HG03045 (cell line): ENCODE data around the gene APOE.

ENCODE experiments used
- ATAC-seq: cut with Tn5 transposase; IDR thresholded peaks from one replicate; pipeline ENCODE4 v1.9.1; 2021; ENCODE audit warnings: mild to moderate bottlenecking, moderate library complexity; ENCODE audit not compliant: unreplicated experiment

Gene APOE

DNA sequence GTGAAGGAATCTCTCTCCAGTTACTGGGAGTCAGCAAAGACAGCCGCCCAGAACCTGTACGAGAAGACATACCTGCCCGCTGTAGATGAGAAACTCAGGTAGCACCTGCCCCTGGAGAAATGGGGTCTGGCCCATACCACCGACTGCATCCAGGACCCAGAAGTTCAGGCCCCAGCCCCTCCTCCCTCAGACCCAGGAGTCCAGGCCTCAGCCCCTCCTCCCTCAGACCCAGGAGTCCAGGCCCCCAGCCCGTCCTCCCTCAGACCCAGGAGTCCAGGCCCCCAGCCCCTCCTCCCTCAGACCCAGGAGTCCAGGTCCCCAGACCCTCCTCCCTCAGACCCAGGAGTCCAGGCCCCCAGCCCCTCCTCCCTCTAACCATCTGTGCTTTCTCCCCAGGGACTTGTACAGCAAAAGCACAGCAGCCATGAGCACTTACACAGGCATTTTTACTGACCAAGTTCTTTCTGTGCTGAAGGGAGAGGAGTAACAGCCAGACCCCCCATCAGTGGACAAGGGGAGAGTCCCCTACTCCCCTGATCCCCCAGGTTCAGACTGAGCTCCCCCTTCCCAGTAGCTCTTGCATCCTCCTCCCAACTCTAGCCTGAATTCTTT lies 43.3 kb downstream of the APOE start:
- ATAC-seq, result no peak

DNA sequence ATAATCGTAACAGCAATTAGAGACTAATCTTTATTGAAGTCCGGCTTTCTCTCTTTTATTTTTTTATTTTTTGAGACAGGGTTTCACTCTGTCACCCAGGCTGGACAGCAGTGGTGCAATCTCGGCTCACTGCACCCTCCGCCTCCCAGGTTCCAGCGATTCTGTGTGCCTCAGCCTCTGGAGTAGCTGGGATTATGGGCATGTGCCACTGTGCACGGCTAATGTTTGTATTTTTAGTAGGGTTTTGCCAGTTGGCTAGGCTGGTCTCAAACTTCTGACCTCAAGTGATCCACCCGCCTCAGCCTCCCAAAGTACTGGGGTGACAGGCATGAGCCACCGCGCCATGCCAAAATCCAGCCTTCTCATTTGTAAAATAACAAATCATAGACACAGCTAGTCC lies 44.0 kb downstream of the APOE start:
- no peak for ATAC-seq

DNA sequence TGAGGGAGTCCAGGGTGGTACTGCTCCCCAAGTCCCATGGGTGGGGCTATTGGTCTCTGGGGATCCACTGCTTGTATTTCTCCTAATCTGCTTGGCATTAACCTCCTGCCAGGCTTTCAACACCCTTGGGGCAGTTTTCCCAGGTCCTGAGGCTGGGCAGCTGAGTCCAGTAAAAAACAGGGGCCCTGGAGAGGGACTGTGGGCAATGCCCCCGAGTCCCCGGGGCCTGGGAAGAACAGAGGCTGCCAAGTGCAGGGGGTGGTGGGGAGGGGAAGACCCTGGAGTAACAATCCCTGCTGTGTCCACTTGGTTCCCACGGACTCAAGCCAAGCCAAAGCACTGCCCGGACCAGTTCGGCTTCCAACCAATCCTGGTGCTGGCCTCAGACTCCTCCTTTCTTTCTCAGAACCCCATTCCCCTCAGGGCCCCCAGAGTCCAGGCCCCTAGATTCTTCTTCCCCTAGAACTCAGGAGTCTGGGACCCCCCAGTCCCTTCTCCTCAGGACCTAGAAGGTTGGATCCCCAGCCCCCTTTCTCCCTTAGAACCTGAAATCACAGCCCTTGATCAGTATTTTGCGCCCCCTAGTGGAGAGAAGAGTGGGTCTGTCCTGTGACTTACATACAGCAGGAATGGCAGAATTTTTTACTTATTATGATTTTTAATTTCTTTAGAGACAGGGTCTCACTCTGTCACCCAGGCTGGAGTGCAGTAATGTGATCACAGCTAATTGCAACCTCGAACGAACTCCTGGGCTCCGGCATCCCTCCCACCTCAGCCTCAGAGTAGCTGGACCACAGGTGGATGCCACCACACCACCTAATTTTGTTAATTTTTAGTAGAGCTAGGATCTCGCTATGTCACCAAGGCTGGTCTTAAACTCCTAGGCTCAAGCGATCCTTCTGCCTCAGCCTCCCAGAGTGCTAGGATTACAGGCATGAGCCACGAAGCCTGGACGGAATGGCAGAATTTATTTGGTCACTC lies 45.9 kb downstream of the APOE start:
- ATAC-seq, result no peak

DNA sequence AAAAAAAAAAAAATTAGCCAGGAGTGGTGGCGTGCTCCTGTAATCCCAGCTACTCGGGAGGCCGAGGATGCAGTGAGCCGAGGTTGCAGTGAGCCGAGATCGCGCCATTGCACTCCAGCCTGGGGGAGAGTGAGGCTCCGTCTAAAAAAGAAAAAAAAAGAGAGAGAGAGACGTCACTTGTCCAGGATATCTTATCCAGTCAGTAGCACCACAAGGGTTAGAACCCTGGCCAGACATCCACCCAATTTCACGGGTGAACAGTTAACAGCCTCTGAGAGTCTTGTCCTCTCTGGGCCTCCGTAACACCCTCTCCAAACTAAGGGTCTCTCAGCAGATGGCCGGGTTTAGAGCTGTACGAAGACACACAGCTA lies 48.7 kb downstream of the APOE start:
- no peak for ATAC-seq

DNA sequence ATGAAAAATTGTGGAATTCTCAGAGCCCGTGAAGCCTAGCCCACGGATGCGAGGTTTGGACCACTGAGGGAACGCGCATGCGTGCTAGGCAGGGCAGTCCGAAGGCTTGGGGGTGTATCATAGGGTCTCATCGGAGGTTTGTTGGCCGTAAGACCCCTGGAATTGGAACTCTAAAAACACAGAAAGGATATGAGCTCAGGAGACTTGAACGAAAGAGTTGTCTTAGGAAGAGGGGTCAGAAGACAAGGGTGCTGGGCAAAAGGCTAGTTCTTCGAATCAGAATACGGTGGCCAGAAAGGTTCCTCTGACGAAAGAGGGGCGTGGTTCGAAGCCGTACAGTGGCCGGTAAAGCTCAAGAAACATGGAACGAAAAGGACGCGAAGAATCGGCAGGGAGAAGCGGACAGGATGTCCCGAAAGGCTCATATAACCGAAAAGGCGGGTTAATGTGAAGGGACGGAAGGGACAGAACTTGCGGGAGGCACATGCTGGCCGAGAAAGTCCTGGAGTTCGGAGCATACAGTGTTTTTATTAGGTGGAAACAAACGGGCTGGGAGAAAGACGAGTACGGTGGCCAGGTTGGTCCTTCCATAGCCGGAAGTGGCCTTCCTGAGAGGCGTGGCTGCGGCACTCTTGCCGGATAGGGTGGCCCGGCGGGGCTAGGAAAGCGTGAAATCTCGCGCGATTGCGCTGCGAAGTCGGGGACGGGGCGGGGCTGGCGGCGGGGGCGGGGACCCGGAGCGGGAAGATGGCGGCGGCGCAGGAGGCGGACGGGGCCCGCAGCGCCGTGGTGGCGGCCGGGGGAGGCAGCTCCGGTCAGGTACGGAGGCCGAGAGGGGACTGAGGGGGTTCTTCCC lies 49.3 kb downstream of the APOE start, which contains the start of gene CLPTM1:
Gene CLPTM1 (plus strand): TSS at position 732 of the 856 bp plus-strand sequence. CDS start 16 bp downstream, at position 748.
- peak; percentile 80 for ATAC-seq

DNA sequence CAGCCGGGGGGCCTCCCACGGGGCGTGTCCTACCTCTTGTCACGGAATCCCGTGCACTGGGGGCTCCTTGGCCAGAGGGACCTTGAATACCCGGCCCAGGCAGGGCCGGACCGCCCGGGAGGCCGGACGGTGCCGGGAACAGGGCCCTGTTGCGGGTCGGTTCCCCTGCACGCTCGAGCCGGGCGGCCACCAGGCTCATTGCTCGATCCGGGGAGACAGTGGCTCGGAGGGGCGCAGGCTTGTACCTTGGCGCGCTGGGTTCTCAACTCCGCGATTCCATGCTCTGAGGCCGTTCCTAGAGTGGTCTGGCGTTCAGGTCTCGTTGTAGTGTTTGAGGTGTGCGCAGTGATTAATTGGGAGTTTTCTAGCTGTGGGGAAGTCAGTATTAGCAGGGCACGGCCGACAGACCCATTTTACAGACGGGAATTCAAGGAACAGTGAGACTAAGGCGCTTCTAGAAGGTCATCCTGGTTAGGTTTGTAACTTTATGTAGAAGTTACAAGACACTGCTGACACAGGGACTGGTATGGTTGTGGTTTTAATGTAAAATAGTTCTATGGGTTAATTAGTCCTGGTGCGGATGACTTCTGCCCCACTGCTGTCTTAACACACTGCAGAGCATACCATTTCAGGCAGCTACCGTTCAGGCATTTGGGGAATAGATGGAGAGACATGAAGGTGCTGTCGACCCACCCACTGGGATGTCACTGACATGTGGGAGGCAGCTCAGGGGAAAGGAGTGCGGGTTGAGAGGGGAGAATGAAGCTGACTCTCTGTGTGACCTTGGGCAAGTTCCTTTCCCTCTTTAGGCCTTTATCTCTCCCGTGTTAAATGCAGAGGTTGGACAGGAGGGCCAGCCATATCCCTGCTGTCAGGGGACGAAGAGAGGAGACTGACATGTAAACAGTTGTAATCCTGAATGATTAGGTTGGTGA lies 50.2 kb downstream of the APOE start:
- peak; percentile 23 for ATAC-seq

DNA sequence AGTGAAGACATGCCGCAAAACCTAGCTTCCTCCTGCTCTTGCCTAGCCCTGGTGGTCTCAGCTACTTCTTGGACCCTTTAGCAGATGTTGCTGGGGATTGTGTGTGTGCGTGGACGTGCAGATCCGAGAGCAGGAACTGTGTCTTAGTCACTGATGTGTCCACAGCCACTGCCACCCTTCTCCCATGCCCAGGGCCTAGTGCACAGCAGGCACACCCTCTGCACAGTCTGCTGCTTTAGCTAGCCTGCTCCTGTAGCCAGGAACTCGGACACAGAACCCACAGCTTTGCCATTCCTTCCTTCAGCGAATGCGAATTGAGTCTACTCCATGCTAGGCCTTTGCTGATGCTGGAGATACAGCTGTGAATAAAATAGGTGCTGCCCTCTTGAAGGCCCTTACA lies 51.9 kb downstream of the APOE start:
- no peak for ATAC-seq

DNA sequence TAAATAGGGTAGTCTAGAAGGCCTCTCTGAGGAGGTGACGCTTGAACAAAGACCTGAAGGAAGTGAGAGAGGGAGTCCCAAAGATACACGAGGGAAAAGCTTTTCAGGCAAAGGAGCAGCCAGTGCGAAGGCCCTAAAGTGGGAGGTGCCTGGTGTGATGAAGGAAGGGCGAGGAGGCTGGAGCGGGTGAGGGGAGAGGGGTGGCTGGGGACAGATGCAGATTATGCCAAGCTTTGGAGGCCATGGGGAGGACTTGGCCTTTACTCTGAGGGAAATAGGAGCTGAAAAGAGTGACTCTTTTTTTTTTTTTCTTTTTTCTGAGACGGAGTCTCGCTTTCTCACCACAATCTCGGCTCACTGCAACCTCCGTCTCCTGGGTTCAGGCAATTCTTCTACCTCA lies 52.5 kb downstream of the APOE start:
- no peak for ATAC-seq
